ENCODE data around the gene RIOK2.
"Not testable (repeated sequence)": the region's sequence is repeated elsewhere in the genome, so short reads cannot be mapped to it uniquely, and the experiment has no call there.

RIOK2 gene

GRCh38 chr5:97183100-97183929 is at the start of gene RIOK2:
RIOK2 (minus strand) TSS chr5:97183247; CDS start chr5:97183191, 56 bp downstream.
- DNase-seq = peak; percentile 96

- peak; percentile 22 for DNase-seq
Measured at GRCh38 chr5:97231025-97231636, 48.1 kb upstream of the RIOK2 start.

GRCh38 chr5:97229688-97230285 is 46.7 kb upstream of the RIOK2 start:
- DNase-seq = no peak

GRCh38 chr5:97229196-97229595 is 46.1 kb upstream of the RIOK2 start:
- DNase-seq = no peak

GRCh38 chr5:97225222-97225621 is 42.2 kb upstream of the RIOK2 start:
- DNase-seq = no peak

GRCh38 chr5:97224112-97224750 is 41.2 kb upstream of the RIOK2 start:
- DNase-seq = no peak

- DNase-seq = no peak
Measured at GRCh38 chr5:97223596-97223995, 40.5 kb upstream of the RIOK2 start.

- DNase-seq = no peak
Measured at GRCh38 chr5:97209343-97209742, 26.3 kb upstream of the RIOK2 start.

- DNase-seq = no peak
Measured at GRCh38 chr5:97208714-97209113, 25.7 kb upstream of the RIOK2 start.

- no peak for DNase-seq
Measured at GRCh38 chr5:97208184-97208713, 25.2 kb upstream of the RIOK2 start.

- DNase-seq = no peak
Measured at GRCh38 chr5:97194366-97194765, 11.3 kb upstream of the RIOK2 start.

GRCh38 chr5:97193355-97193688 is 10.3 kb upstream of the RIOK2 start:
- DNase-seq = no peak

- DNase-seq = no peak
Measured at GRCh38 chr5:97192580-97193354, 9.7 kb upstream of the RIOK2 start.

- no peak for DNase-seq
Measured at GRCh38 chr5:97191893-97192292, 8.8 kb upstream of the RIOK2 start.

- not testable (repeated sequence) for DNase-seq
Measured at GRCh38 chr5:97189523-97189922, 6.5 kb upstream of the RIOK2 start.

GRCh38 chr5:97183930-97184213 is 825 bp upstream of the RIOK2 start:
- DNase-seq = no peak

- DNase-seq = no peak
Measured at GRCh38 chr5:97182571-97183099, 412 bp downstream of the RIOK2 start.

- no peak for DNase-seq
Measured at GRCh38 chr5:97181856-97182545, 1.0 kb downstream of the RIOK2 start.

- not testable (repeated sequence) for DNase-seq
Measured at GRCh38 chr5:97179457-97179856, 3.6 kb downstream of the RIOK2 start.

- no peak for DNase-seq
Measured at GRCh38 chr5:97172227-97172626, 10.8 kb downstream of the RIOK2 start.

GRCh38 chr5:97171703-97172102 is 11.3 kb downstream of the RIOK2 start:
- no peak for DNase-seq

- DNase-seq = no peak
Measured at GRCh38 chr5:97167435-97167834, 15.6 kb downstream of the RIOK2 start.
